Activated naive CD8-positive, alpha-beta T cell treated with anti-CD3 and anti-CD28 coated beads for 36 hours (primary cell): ENCODE data around the gene RARRES2. TPM values are rescaled to one million over a fixed set of nuclear protein-coding genes. Genes with fewer than 3 reads are reported as not detected.

Source experiments
- DNase-seq: peaks from one replicate; pipeline ENCODE4 v3.0.0; 2021
- H3K27ac Mint-ChIP-seq: one replicate; pipeline ENCODE4 v1.8.0; 2022; ENCODE audit warnings: mild to moderate bottlenecking, moderate library complexity, mixed read lengths
- H3K27me3 Mint-ChIP-seq: one replicate; pipeline ENCODE4 v1.8.0; 2022; ENCODE audit warnings: mild to moderate bottlenecking, mixed read lengths
- H3K36me3 Mint-ChIP-seq: one replicate; pipeline ENCODE4 v1.8.0; 2021; ENCODE audit warnings: mild to moderate bottlenecking, mixed read lengths
- H3K4me1 Mint-ChIP-seq: one replicate; pipeline ENCODE4 v1.8.0; 2021; ENCODE audit warnings: mixed read lengths
- H3K4me3 Mint-ChIP-seq: one replicate; pipeline ENCODE4 v1.8.0; 2022; ENCODE audit warnings: mild to moderate bottlenecking, moderate library complexity, mixed read lengths
- H3K9me3 Mint-ChIP-seq: one replicate; pipeline ENCODE4 v1.8.0; 2022; ENCODE audit warnings: mixed read lengths
- total RNA-seq, 2 experiments: library from RNA; stranded (reverse); gene quantifications; one replicate each; pipeline ENCODE4 v1.2.3, GENCODE V29; 2021

Gene RARRES2
- total RNA-seq, 2 experiments from 2014 or later: not detected

- H3K4me1 Mint-ChIP-seq: peaks cover 45% of the 10 kb centered on the region
- no peaks in the 10 kb centered on the region for H3K9me3 Mint-ChIP-seq
- H3K27ac Mint-ChIP-seq: peak overlapping the region; percentile 59
- DNase-seq: no peak
- peak overlapping the region; percentile 96 for H3K4me3 Mint-ChIP-seq
- H3K27me3 Mint-ChIP-seq: no peaks in the 10 kb centered on the region
- H3K36me3 Mint-ChIP-seq: no peaks in the 10 kb centered on the region
These were observed 38.3 kb upstream of the RARRES2 start for GRCh38 chr7:150379441-150380379.

GRCh38 chr7:150378853-150379440 lies 37.5 kb upstream of the RARRES2 start, which contains the start of gene ZNF775:
Gene ZNF775 (plus strand): TSS chr7:150379330. CDS start chr7:150388471, 9,141 bp downstream.
- Mint-ChIP-seq H3K9me3 (no peaks in the 10 kb centered on the region), H3K27ac (peak within 1 kb of the TSS; percentile 70), H3K27me3 (no peaks in the 10 kb centered on the region), H3K36me3 (peaks cover 5% of the 10 kb centered on the region), H3K4me3 (peak within 1 kb of the TSS; percentile 96), H3K4me1 (peaks cover 46% of the 10 kb centered on the region)
- DNase-seq: peak; percentile 95

GRCh38 chr7:150378115-150378852 lies 36.9 kb upstream of the RARRES2 start:
- Mint-ChIP-seq H3K36me3 (peaks cover 10% of the 10 kb centered on the region), H3K9me3 (no peaks in the 10 kb centered on the region), H3K4me3 (peak overlapping the region; percentile 72), H3K27me3 (no peaks in the 10 kb centered on the region), H3K27ac (peak overlapping the region; percentile 70), H3K4me1 (peaks cover 50% of the 10 kb centered on the region)
- peak; percentile 33 for DNase-seq

- Mint-ChIP-seq H3K27me3 (no peaks in the 10 kb centered on the region), H3K4me1 (peaks cover 52% of the 10 kb centered on the region), H3K36me3 (peaks cover 13% of the 10 kb centered on the region), H3K27ac (no peak overlapping the region), H3K9me3 (no peaks in the 10 kb centered on the region), H3K4me3 (no peak overlapping the region)
- no peak for DNase-seq
These were observed 36.2 kb upstream of the RARRES2 start for GRCh38 chr7:150377635-150378034.

GRCh38 chr7:150377196-150377595 lies 35.8 kb upstream of the RARRES2 start:
- peaks cover 15% of the 10 kb centered on the region for H3K36me3 Mint-ChIP-seq
- peaks cover 52% of the 10 kb centered on the region for H3K4me1 Mint-ChIP-seq
- H3K9me3 Mint-ChIP-seq: no peaks in the 10 kb centered on the region
- H3K27ac Mint-ChIP-seq: no peak overlapping the region
- no peak overlapping the region for H3K4me3 Mint-ChIP-seq
- no peaks in the 10 kb centered on the region for H3K27me3 Mint-ChIP-seq
- no peak for DNase-seq

- H3K36me3 Mint-ChIP-seq: peaks cover 15% of the 10 kb centered on the region
- H3K4me1 Mint-ChIP-seq: peaks cover 52% of the 10 kb centered on the region
- no peak for DNase-seq
- H3K27me3 Mint-ChIP-seq: no peaks in the 10 kb centered on the region
- H3K9me3 Mint-ChIP-seq: no peaks in the 10 kb centered on the region
- no peak overlapping the region for H3K4me3 Mint-ChIP-seq
- H3K27ac Mint-ChIP-seq: peak overlapping the region; percentile 85
These were observed 35.1 kb upstream of the RARRES2 start for GRCh38 chr7:150376560-150376959.

GRCh38 chr7:150375662-150376521 lies 34.5 kb upstream of the RARRES2 start:
- DNase-seq: peak; percentile 56
- Mint-ChIP-seq H3K4me1 (peaks cover 49% of the 10 kb centered on the region), H3K4me3 (peak overlapping the region; percentile 23), H3K9me3 (no peaks in the 10 kb centered on the region), H3K27me3 (no peaks in the 10 kb centered on the region), H3K36me3 (peaks cover 15% of the 10 kb centered on the region), H3K27ac (peak overlapping the region; percentile 85)

GRCh38 chr7:150374472-150374871 lies 33.0 kb upstream of the RARRES2 start:
- H3K27ac Mint-ChIP-seq: peak overlapping the region; percentile 30
- peaks cover 15% of the 10 kb centered on the region for H3K36me3 Mint-ChIP-seq
- no peak overlapping the region for H3K4me3 Mint-ChIP-seq
- DNase-seq: no peak
- H3K9me3 Mint-ChIP-seq: no peaks in the 10 kb centered on the region
- H3K4me1 Mint-ChIP-seq: peaks cover 51% of the 10 kb centered on the region
- no peaks in the 10 kb centered on the region for H3K27me3 Mint-ChIP-seq

- Mint-ChIP-seq H3K9me3 (no peaks in the 10 kb centered on the region), H3K4me3 (no peak overlapping the region), H3K4me1 (peaks cover 51% of the 10 kb centered on the region), H3K27ac (peak overlapping the region; percentile 30), H3K27me3 (no peaks in the 10 kb centered on the region), H3K36me3 (peaks cover 16% of the 10 kb centered on the region)
- DNase-seq: no peak
These were observed 32.6 kb upstream of the RARRES2 start for GRCh38 chr7:150374026-150374425.

GRCh38 chr7:150373049-150373801 lies 31.8 kb upstream of the RARRES2 start:
- Mint-ChIP-seq H3K9me3 (no peaks in the 10 kb centered on the region), H3K27me3 (no peaks in the 10 kb centered on the region), H3K4me3 (no peak overlapping the region), H3K27ac (peak overlapping the region; percentile 74), H3K4me1 (peaks cover 50% of the 10 kb centered on the region), H3K36me3 (peaks cover 18% of the 10 kb centered on the region)
- no peak for DNase-seq

GRCh38 chr7:150372271-150373048 lies 31.0 kb upstream of the RARRES2 start:
- Mint-ChIP-seq H3K4me1 (peaks cover 47% of the 10 kb centered on the region), H3K4me3 (no peak overlapping the region), H3K9me3 (no peaks in the 10 kb centered on the region), H3K27ac (no peak overlapping the region), H3K27me3 (no peaks in the 10 kb centered on the region), H3K36me3 (peaks cover 18% of the 10 kb centered on the region)
- DNase-seq: no peak

- Mint-ChIP-seq H3K9me3 (no peaks in the 10 kb centered on the region), H3K4me3 (no peak overlapping the region), H3K27me3 (no peaks in the 10 kb centered on the region), H3K36me3 (peaks cover 18% of the 10 kb centered on the region), H3K27ac (no peak overlapping the region), H3K4me1 (peaks cover 46% of the 10 kb centered on the region)
- no peak for DNase-seq
These were observed 30.5 kb upstream of the RARRES2 start for GRCh38 chr7:150371996-150372270.
